Measurements from ENCODE around the gene PDSS1. TPM values are rescaled to one million over a fixed set of nuclear protein-coding genes. Genes with fewer than 3 reads are reported as not detected.

Gene PDSS1
- total and polyA plus RNA-seq, 2 of the 13 experiments (the other 11 are each of a cell fraction or from before 2014, with no cell fraction given), result 18.7 to 19.3 TPM

DNA sequence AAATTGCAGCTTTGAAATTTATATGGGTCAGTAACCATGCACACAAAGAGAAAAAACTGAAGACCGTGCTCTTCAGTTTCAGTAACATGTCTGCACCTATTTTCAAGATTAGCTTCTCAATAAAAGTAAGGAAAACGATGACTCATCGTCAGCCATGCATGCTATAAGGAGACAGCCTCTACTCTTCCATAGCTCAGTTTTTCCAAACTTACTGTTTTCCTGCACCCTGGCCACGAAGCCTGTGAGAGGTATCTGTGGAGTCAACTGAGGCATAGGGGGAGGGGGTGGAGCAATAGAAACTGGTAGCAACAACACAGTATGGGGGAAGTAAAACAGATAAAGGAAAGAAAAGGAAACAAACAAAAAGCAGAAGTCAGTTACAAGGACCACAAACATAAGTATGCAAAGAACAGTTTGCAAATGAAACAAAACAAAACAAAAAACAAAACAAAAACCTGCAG, 58.0 kb downstream of the PDSS1 start:
- in situ Hi-C loops (cut with HindIII; ENCODE audit: extremely low pct_ligation_motif_present, low pct_unique_long_range_greater_than_20kb), result no loop called here
- ATAC-seq, result no peak
- Histone ChIP-seq H4K20me1 (ENCODE audit: insufficient read depth, low read length) (no peaks in the 10 kb centered on the region), H3K4me1 (ENCODE audit: insufficient read depth, low read length) (no peaks in the 10 kb centered on the region), H3K9ac (ENCODE audit: insufficient read depth, low read depth, low read length) (no peak overlapping the region), H3K4me2 (ENCODE audit: low read depth, low read length) (no peak overlapping the region), H3K27me3 (ENCODE audit: control insufficient read depth in 1 of 2, insufficient read depth in 2 of 2, low read length in 2 of 2) (no peaks in the 10 kb centered on the region), H2AFZ (ENCODE audit: low read length) (no peak overlapping the region), H3K36me3 (replicated peaks in 1 of 2; ENCODE audit: control insufficient read depth in 1 of 2, insufficient read depth in 2 of 2, low read length in 2 of 2) (peaks cover 2 to 14% of the 10 kb centered on the region in 2 experiments; a peak in 2 of 5 replicates), H3K79me2 (ENCODE audit: insufficient read depth, low read length) (no peaks in the 10 kb centered on the region), H3K4me3 (replicated peaks in 1 of 3; ENCODE audit: insufficient read depth in 1 of 3, low read depth in 2 of 3, low read length in 3 of 3) (no peak overlapping the region), H3K9me3 (ENCODE audit: low read length) (no peaks in the 10 kb centered on the region), H3K27ac (ENCODE audit: extremely low read length, insufficient read depth, low read length) (no peak overlapping the region)
- ChIA-PET CTCF (ENCODE audit: low intra/inter-chr PET ratio, low total read pairs) (no interaction called here), POLR2A (no interaction called here)
- no TSS peak for BruUV-seq (replicated peaks)
- no peak for DNase-seq (ENCODE audit: low spot score)
- intact Hi-C loops (cut with micrococcal nuclease; ENCODE audit: unreplicated experiment), result no loop called here
- FAIRE-seq, result no peak
- WGBS (ENCODE audit: low lambda C conversion rate), result 94% methylated on average over 4 of the region's 4 CpGs
- TF ChIP-seq ELF3 (CRISPR knock-in tag; IDR thresholded peaks at IDR 0.05) (no peak), ZNF570 (CRISPR knock-in tag; IDR thresholded peaks at IDR 0.05; ENCODE audit: borderline replicate concordance) (no peak), GATA4 (IDR thresholded peaks at IDR 0.05; ENCODE audit: borderline replicate concordance, low read depth) (no peak), NFE2L2 (IDR thresholded peaks at IDR 0.05; ENCODE audit: low read length) (peak; percentile 41; the same call in 1 of the 2 replicates), MAFF (IDR thresholded peaks at IDR 0.05; ENCODE audit: low read depth, low read length) (peak; percentile 83), MAFK (conservative IDR thresholded peaks at IDR 0.05 in 1 of 2, IDR thresholded peaks at IDR 0.05 in 1 of 2; ENCODE audit: low read length in 2 of 2) (peak; percentile 82 to 88)
- TF ChIP-seq, protein P1, sequence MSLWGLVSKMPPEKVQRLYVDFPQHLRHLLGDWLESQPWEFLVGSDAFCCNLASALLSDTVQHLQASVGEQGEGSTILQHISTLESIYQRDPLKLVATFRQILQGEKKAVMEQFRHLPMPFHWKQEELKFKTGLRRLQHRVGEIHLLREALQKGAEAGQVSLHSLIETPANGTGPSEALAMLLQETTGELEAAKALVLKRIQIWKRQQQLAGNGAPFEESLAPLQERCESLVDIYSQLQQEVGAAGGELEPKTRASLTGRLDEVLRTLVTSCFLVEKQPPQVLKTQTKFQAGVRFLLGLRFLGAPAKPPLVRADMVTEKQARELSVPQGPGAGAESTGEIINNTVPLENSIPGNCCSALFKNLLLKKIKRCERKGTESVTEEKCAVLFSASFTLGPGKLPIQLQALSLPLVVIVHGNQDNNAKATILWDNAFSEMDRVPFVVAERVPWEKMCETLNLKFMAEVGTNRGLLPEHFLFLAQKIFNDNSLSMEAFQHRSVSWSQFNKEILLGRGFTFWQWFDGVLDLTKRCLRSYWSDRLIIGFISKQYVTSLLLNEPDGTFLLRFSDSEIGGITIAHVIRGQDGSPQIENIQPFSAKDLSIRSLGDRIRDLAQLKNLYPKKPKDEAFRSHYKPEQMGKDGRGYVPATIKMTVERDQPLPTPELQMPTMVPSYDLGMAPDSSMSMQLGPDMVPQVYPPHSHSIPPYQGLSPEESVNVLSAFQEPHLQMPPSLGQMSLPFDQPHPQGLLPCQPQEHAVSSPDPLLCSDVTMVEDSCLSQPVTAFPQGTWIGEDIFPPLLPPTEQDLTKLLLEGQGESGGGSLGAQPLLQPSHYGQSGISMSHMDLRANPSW (CRISPR knock-in tag; IDR thresholded peaks at IDR 0.05; ENCODE audit: borderline replicate concordance), result no peak

All from HepG2 (cell line).